Endothelial cell of umbilical vein (primary cell): Measurements from ENCODE around the gene SCYL3.

Experiments
- EZH2 ChIP-seq: IDR thresholded peaks from 2 replicates; pipeline ENCODE4 v1.6.1; 2012; ENCODE audit warnings: borderline replicate concordance, low read depth, mild to moderate bottlenecking, moderate library complexity, low read length, inconsistent platforms; ENCODE audit not compliant: severe bottlenecking
- POLR2A ChIP-seq: IDR thresholded peaks from 2 replicates; pipeline ENCODE4 v1.6.1; 2012; ENCODE audit warnings: low read depth, mild to moderate bottlenecking, control low read depth, low read length
- POLR2AphosphoS5 ChIP-seq: IDR thresholded peaks from 2 replicates; pipeline ENCODE4 v1.6.1; 2012; ENCODE audit warnings: low read depth, mild to moderate bottlenecking, control low read depth, low read length, moderate library complexity; ENCODE audit not compliant: insufficient read depth
- TF ChIP-seq, protein P1 (sequence below), 2 donors: IDR thresholded peaks; 1 replicate in 1 of 2; 2 replicates in 1 of 2; pipeline ENCODE4 v1.5.1; 2011; ENCODE audit warnings: low read length in 2 of 2, mild to moderate bottlenecking in 2 of 2, moderate library complexity in 2 of 2, control low read depth in 1 of 2, inconsistent platforms in 1 of 2, low read depth in 1 of 2; ENCODE audit not compliant: insufficient read depth in 1 of 2; ENCODE audit errors: extremely low read depth in 1 of 2
- TF ChIP-seq, protein P2 (sequence below): IDR thresholded peaks from 2 replicates; pipeline ENCODE4 v1.6.1; 2011; ENCODE audit not compliant: insufficient read depth, insufficient read length

- TF ChIP-seq, protein P1, sequence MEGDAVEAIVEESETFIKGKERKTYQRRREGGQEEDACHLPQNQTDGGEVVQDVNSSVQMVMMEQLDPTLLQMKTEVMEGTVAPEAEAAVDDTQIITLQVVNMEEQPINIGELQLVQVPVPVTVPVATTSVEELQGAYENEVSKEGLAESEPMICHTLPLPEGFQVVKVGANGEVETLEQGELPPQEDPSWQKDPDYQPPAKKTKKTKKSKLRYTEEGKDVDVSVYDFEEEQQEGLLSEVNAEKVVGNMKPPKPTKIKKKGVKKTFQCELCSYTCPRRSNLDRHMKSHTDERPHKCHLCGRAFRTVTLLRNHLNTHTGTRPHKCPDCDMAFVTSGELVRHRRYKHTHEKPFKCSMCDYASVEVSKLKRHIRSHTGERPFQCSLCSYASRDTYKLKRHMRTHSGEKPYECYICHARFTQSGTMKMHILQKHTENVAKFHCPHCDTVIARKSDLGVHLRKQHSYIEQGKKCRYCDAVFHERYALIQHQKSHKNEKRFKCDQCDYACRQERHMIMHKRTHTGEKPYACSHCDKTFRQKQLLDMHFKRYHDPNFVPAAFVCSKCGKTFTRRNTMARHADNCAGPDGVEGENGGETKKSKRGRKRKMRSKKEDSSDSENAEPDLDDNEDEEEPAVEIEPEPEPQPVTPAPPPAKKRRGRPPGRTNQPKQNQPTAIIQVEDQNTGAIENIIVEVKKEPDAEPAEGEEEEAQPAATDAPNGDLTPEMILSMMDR (IDR thresholded peaks at IDR 0.05; ENCODE audit: extremely low read depth in 1 of 2, insufficient read depth in 1 of 2, low read depth in 1 of 2, low read length in 2 of 2): no peak
- no peak for TF ChIP-seq POLR2AphosphoS5
- TF ChIP-seq, protein P2, sequence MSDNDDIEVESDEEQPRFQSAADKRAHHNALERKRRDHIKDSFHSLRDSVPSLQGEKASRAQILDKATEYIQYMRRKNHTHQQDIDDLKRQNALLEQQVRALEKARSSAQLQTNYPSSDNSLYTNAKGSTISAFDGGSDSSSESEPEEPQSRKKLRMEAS: no peak
- no peak for TF ChIP-seq EZH2
- peak; percentile 16 for TF ChIP-seq POLR2A
Measured at GRCh38 chr1:169894424-169895145, 889 bp upstream of the SCYL3 start.
